Stimulated activated CD4-positive, alpha-beta T cell treated with anti-CD3 and anti-CD28 coated beads, Interleukin-4, amount 100 ng/mL, for 1 hour (primary cell): Measurements from ENCODE around the gene AWAT2.

Experiments
- DNase-seq: peaks from one replicate; pipeline ENCODE4 v3.0.0-alpha.2; 2020

The AWAT2 gene, protein sequence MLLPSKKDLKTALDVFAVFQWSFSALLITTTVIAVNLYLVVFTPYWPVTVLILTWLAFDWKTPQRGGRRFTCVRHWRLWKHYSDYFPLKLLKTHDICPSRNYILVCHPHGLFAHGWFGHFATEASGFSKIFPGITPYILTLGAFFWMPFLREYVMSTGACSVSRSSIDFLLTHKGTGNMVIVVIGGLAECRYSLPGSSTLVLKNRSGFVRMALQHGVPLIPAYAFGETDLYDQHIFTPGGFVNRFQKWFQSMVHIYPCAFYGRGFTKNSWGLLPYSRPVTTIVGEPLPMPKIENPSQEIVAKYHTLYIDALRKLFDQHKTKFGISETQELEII

DNA sequence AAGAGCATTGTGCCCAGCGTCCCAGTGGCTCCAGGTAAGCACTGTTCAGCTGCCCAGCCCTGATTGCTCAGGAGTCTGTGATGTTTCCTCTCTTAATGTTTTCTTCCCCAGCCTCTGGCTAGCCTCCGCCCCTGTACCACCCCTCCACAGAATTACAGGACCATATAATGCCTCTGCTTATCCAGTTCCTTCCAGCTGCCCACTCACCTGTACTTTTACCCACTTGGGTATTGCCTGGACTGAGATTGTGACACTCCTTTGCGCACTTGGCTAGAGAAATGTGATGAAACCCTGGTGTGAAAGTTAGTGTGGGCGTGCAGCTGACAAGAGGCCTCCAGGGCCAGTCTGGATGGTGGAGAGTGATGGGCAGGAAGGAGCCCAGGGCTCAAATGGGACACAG, at the start of gene AWAT2:
TSS of gene AWAT2 (minus strand) at position 14 of the 400 bp plus-strand sequence. CDS start at position 8, 6 bp downstream.
- no peak for DNase-seq

DNA sequence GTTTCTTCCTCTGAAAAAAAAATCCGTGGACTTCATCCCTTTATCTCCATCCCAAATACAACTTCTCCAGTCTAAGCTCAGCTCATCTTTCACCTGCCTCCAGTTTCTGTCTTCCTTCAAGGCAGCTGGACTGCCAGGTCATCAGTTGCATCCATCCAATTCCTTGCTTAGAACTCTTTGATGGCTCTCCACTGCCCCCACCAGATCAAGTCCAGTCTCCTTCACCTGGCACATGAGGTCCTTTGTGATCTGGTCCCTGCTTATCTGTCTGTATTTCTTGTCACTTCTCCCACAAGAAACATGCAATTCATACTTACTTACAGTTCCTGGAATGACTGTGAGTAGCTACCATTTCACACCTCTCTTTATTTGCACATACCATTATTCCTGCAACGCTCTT, 46.3 kb upstream of the AWAT2 start:
- DNase-seq = no peak

DNA sequence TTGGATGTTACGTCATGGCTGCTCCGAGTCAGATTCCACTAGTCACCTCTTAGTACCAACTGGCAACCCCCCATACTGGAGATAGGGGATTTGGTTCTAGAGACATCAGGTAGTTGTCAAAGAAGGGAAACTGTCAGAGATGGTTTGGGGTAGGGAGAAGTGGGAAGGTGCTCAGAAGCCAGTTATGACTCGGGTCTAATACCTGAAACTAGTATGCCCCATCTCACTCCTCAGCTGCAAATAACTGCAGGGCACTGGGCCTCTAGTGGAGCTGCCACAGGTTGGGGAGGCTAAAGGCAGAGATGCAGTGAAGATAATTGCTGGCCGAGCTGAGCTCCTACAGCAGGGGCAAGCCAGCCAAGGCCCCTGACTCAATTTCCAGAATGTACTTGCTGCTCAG, 42.5 kb upstream of the AWAT2 start:
- DNase-seq = no peak

- DNase-seq = no peak
Measured at GRCh38 chrX:70089604-70090297, 40.0 kb upstream of the AWAT2 start.

DNA sequence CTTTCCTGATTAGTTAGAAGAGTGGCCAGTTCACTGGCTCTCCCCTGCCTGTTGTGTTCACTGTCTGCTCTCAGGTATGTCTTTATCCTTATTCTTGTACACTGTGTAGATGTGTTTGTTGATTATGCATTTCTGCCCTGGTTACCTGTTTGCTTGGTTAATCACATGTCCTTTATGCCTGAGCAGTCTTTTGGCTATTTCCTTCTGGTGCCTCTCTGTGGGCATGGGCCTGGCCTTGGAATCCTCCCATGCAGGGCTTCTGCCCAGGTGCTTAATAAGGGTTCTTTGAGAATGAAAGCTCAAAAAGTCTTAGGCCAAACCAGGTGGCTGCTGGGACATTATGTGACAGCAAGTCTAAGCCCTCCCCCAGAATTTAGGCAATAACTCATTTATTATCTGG, 39.0 kb upstream of the AWAT2 start:
- no peak for DNase-seq

GRCh38 chrX:70087857-70088630, 38.3 kb upstream of the AWAT2 start:
- no peak for DNase-seq

DNA sequence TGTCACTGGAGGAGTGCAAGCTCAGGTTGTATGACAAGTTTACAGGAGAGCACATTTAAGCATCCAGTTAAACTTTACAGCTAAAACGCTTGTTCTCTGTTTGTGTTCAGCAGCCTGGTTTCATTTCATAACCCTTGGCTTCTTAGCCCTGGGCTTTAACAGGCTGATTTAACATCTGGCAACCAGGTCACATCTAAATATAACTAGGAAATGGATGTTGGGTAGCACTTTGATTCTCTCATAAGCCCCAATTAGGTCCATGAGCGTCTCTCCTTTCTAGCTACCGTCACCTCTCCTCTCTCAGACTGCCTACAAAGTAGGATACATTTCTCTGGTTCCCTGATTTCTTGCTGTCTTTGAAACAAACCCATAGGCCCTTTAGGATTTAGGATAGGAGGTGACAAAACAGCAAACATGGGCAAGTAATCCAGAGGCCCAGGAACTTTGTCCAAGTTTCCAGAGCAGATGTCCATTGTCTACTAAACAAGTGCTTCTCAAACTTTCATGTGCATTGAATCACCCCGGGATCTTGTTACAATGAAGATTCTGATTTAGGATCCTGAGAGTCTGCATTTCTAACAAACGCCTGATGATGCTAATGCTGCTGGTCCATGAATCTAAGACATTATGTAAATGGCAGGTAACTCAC, 35.0 kb upstream of the AWAT2 start:
- DNase-seq = no peak

DNA sequence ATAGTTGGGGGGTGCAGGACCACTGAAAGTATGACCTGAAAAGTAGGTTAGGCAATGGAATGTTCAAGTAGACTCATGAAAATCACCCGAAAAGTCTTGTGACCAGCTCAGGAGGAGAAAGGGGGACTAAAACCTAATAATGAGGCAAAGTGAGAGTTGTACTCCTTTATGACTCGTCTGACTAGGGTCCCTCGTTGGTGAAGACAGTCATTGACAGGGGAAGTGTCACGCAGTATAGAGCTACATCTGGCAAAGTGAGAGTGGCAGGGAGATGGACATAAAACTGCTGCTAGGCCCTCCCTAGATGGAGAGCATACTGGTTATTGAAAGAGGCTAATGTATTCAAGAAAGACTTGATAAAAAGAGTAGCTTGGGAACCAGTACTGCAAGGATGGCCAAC, 33.0 kb upstream of the AWAT2 start:
- no peak for DNase-seq

- no peak for DNase-seq
Measured at GRCh38 chrX:70079870-70080269, 30.1 kb upstream of the AWAT2 start.

- no peak for DNase-seq
Measured at GRCh38 chrX:70079297-70079696, 29.6 kb upstream of the AWAT2 start.

DNA sequence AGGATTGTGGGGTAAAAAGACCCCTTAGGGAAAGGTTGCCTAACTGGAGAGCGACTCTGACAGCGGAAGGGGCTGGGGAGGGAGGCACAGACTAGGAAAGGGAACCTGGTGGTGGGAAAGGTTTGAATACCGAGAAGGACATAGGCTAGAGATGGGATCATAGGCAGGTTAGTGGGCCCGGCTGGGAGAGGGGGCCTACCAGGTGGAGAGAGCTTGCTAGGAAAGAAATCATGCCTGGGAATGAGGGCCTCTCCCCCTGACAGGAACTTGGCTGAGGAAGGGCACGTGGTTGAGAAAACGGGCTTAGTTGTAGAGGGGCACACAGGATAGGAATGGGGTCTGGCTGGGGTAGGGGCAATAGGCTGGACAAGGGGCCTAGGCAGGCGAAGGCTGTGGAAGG, 16.9 kb upstream of the AWAT2 start:
- no peak for DNase-seq

GRCh38 chrX:70062961-70063550, 13.3 kb upstream of the AWAT2 start:
- no peak for DNase-seq

DNA sequence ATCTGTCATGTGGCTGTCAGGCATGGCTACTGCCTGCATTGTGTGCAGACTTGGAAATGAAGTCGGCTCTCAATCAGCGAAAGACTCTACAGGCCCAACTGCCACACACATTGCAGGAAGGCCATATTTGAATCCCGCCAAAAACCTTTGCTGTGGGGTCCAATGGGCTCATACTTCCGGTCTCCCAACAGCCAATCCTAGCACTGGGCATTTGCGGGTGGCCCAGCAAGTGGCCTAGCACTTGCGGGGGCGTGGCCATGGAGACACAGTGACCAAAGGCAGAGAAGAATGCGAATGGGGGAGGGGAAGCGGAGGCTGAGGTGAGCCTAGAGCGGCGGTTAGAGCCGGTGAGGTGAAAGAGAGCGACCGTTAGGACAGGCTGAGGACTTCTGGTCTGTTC, 12.3 kb upstream of the AWAT2 start, which contains the start of gene OTUD6A:
TSS of gene OTUD6A (plus strand) at position 382 of the 400 bp plus-strand sequence. CDS start 68 bp downstream, outside the sequence.
- DNase-seq = no peak

- DNase-seq = no peak
Measured at GRCh38 chrX:70054391-70054790, 4.7 kb upstream of the AWAT2 start.

DNA sequence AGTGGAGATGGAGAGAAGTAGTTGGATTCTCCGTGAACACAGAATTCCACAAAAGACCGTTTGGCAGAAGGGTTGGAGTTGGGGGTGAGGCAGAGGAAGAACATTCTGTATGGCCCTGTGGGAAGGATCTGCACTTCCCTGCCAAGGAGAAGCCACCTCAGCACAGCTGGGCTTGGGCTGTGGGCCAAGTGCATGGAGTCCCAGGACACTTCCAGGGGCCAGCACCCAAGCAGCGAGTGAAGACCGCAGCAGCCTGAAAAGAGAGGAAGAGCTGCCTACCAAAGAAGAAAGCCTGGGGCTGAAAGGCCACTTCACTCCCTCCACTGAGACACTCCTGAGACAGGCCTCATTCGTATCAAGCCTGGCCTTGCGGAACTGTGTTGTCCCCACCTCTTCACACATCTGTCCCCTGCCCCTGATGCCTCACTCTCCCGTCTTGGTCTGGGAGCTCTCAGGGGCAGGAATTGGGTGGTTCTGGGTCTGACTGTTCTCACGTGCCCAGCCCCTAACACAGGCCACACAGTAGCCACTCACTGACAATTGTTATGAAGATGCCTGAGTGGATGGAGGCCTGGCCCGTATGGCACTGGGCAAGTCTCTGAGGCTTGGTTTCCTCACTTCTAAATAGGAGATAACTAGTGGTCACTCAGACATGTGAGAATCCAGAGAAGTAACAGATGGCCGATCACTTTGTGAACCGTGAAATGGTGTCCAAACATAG, 3.3 kb upstream of the AWAT2 start:
- DNase-seq = no peak

DNA sequence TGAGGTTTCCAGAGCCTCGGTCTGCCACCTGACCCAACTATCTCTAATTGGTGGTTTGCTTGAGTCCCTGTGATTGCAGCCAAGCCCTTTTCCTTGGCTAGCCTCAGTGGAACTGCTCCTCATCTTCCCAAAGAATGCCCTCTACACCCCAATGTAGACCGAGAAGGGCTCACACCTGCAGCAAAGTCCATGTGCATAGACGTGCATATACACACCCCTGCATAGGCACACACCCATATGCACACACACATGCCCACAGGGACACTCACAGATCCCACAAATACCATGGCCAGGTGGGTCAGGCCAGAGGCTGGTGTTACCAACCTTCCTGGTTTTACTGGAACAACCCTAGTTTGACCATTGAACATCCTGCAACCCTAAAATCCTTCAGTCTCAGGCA, 332 bp downstream of the AWAT2 start:
- DNase-seq = no peak

DNA sequence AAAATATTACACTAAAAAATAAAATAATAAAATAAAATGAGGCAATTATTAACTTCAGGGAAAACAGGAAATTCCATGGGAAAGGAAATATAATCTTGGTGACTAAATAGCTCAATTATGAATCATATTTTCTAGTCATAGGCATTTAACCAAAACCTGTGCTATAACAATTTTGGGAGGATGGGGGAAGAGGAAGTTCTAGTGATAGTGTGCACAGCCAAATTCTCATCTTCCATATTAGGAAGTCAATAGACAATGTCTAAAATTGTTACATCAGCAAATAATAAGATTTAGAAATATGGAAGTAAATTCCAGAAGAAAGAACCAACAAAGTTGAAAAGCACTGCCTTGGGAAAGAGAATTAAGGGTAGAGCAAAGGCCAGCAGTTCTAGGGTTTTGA, 2.8 kb downstream of the AWAT2 start:
- DNase-seq = no peak

DNA sequence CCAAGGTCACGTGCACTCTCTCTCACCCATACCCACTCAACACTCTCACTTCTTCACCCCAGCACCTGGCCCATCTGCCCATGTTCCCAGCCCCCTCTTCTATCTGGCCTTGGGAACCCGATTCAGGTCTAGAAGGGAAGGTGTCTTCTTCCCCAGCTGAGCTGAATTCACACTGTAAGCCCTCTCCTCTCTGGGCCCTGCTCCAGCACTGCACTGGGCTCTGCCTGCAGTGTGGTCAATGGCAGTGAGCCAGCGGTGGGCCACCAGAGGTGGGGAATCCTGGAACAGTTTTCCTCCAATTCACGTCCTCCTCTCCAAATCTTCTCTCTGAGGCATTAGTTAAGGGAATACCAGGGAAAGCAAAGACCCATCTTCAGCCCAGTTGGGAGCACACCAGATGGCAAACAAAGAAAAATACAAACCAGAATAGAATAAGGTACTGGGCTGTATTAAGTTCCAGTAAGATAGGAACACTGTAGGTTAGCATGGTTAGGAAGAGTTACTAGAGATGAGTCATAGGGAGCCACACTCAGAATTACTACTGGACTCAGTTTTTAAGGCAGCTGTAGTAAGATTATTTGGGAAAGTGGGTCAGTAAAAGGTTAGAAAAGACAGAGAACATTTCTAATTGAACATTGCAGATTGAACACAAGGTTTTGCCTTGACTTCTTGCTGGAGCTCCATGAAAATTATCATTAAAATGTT, 5.0 kb downstream of the AWAT2 start:
- DNase-seq = no peak

GRCh38 chrX:70043685-70044084, 6.1 kb downstream of the AWAT2 start:
- DNase-seq = no peak

GRCh38 chrX:70042399-70043371, 7.1 kb downstream of the AWAT2 start:
- no peak for DNase-seq
